Vagina (tissue), 2 donors: ENCODE results near the gene FAAP24. TPM values are rescaled to one million over a fixed set of nuclear protein-coding genes. Genes with fewer than 3 reads are reported as not detected.
"Not testable (repeated sequence)": the region's sequence is repeated elsewhere in the genome, so short reads cannot be mapped to it uniquely, and the experiment has no call there.

Source experiments
- DNase-seq, 2 donors: peaks; one replicate each; pipeline ENCODE4 v3.0.0-alpha.2; 2017; ENCODE audit errors: extremely low spot score in 2 of 2
- H3K27ac ChIP-seq: fragments of 200-600 bp; sonication (generic); one replicate; pipeline ENCODE4 v1.5.1; 2019
- H3K27me3 ChIP-seq: fragments of 200-600 bp; sonication (generic); one replicate; pipeline ENCODE4 v1.5.1; 2019
- H3K36me3 ChIP-seq, 2 donors: fragments of 200-600 bp; sonication (generic); one replicate each; pipeline ENCODE4 v1.5.1; 2017 to 2019
- H3K4me1 ChIP-seq: fragments of 200-600 bp; sonication (generic); one replicate; pipeline ENCODE4 v1.5.1; 2019
- H3K4me3 ChIP-seq, 2 donors: fragments of 200-600 bp; sonication (generic); 1 replicate in 1 of 2; 2 replicates in 1 of 2; pipeline ENCODE4 v1.5.1; 2016 to 2019
- H3K9me3 ChIP-seq: fragments of 200-600 bp; sonication (generic); one replicate; pipeline ENCODE4 v1.5.1; 2019
- POLR2A ChIP-seq, 2 donors: fragments of 450-650 bp; IDR thresholded peaks; one replicate each; pipeline ENCODE4 v1.6.1; 2017; ENCODE audit warnings: antibody characterized with exemption in 2 of 2, mild to moderate bottlenecking in 2 of 2, moderate library complexity in 2 of 2
- POLR2AphosphoS5 ChIP-seq, 2 donors: sonication (generic); formaldehyde crosslinking; IDR thresholded peaks; one replicate each; pipeline ENCODE4 v1.9.0; 2017; ENCODE audit warnings: antibody characterized with exemption in 2 of 2, mild to moderate bottlenecking in 2 of 2, low read depth in 1 of 2; ENCODE audit not compliant: insufficient read depth in 1 of 2
- intact Hi-C: fragments of 100-400 bp; cut with DNase I; formaldehyde crosslinking; loops from one replicate; pipeline ENCODE4 v1.15.1; 2023
- total RNA-seq: library from RNA; depleted of rRNA; stranded (reverse); fragments of >200 nt; gene quantifications from one replicate; pipeline ENCODE4 v1.2.3, GENCODE V29; 2016
- TF ChIP-seq, protein P1 (sequence below), 3 experiments: fragments of 450-650 bp in 2 of 3; fragments of 200-600 bp in 1 of 3; sonication (generic) in 1 of 3; IDR thresholded peaks; one replicate each; pipeline ENCODE4 v1.5.1; 2017 to 2019; ENCODE audit warnings: antibody characterized with exemption in 3 of 3, mild to moderate bottlenecking in 2 of 3, moderate library complexity in 2 of 3

Gene FAAP24
- total RNA-seq, 1 donor from 2014 or later: 0.98 TPM

DNA sequence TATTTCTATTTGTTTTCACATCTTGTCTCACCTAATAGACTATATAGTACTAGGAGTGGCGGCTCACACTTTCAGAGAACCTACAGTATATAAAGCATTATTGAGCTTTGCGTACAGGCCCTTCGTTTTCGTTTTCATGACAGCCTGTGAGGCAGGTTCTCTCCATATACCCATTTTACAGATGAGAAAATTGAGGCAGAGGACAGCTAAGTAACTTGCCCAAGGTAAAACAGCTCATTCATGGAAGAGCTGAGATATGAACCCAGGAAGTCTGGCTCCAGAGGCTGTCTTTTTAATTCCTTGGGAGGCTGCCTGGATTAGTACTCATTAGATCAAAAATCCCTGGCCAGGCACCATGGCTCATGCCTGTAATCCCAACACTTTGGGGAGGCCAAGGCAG lies 28.9 kb downstream of the FAAP24 start:
- H3K36me3 ChIP-seq: no peaks in the 10 kb centered on the region
- intact Hi-C loops: no loop called here
- no peaks in the 10 kb centered on the region for H3K9me3 ChIP-seq
- TF ChIP-seq POLR2AphosphoS5 (IDR thresholded peaks at IDR 0.05; ENCODE audit: insufficient read depth in 1 of 2, low read depth in 1 of 2) (no peak), POLR2A (IDR thresholded peaks at IDR 0.05) (no peak)
- TF ChIP-seq, protein P1, sequence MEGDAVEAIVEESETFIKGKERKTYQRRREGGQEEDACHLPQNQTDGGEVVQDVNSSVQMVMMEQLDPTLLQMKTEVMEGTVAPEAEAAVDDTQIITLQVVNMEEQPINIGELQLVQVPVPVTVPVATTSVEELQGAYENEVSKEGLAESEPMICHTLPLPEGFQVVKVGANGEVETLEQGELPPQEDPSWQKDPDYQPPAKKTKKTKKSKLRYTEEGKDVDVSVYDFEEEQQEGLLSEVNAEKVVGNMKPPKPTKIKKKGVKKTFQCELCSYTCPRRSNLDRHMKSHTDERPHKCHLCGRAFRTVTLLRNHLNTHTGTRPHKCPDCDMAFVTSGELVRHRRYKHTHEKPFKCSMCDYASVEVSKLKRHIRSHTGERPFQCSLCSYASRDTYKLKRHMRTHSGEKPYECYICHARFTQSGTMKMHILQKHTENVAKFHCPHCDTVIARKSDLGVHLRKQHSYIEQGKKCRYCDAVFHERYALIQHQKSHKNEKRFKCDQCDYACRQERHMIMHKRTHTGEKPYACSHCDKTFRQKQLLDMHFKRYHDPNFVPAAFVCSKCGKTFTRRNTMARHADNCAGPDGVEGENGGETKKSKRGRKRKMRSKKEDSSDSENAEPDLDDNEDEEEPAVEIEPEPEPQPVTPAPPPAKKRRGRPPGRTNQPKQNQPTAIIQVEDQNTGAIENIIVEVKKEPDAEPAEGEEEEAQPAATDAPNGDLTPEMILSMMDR (IDR thresholded peaks at IDR 0.05): no peak
- no peaks in the 10 kb centered on the region for H3K4me1 ChIP-seq
- H3K27ac ChIP-seq: no peak overlapping the region
- H3K4me3 ChIP-seq: no peak overlapping the region
- DNase-seq: no peak
- no peaks in the 10 kb centered on the region for H3K27me3 ChIP-seq

DNA sequence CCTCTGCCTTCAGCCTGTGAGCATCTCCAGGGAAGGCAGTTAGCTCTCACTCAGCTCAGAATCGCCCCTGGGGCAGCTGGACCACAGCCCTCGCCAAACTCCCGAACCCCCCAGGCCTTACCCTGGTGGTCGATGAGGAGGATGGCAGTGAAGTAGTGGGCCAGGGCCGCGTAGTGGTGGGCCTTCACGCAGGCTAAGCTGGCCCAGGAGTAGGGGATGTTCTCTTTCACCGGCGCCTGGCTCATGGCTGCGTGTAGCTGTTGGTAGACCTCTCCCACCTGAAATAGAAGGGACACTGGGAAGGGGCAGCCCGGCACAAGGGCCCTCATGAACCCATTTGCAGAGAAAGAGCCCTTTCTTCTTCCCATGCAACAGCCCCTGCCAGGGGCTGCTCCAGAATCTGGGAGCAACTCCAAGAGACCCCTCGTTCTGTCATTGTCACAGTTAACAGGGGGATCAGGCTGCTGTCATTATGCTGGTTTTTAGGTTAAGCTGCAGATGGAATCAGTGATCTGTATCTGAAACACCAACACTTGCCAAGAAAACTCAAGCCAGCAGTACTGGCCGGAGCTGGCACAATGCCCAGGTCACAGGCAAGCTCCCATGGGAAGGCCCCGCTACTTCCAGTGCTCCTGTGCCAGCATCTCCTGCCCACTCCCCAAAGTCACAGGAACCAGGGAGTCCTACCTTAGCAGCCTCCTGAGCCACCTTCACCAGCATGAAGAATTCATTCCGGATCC lies 30.3 kb downstream of the FAAP24 start:
- intact Hi-C loops, DNase-seq, H3K4me1 ChIP-seq, H3K27ac ChIP-seq, H3K27me3 ChIP-seq, H3K4me3 ChIP-seq, H3K9me3 ChIP-seq, H3K36me3 ChIP-seq: not testable (repeated sequence)

DNA sequence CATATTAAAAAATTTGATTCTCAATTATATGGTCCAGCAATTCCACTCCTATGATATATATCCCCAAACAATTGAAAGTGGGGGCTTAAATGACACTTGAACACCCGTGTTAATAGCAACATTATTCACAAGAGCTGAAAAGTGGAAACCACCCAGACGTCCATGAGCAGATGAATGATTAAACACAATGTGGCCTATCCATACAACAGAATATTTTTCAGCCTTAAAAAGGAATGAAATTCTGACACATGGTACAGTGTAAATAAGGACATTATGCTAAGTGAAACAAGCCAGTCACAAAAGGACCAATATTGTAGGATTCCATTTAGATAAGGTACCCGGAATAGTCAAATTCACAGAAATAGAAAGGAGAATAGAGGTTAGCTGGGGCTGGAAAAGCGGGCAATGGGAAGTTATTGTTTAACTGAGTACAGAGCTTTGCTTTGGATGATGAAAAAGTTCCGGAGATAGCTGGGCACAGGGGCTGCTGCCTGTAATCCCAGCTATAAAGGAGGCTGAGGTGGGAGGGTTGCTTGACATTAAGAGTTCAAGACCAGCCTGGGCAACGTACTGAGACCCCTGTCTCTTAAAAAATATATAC lies 31.5 kb downstream of the FAAP24 start:
- H3K27me3 ChIP-seq, H3K27ac ChIP-seq, H3K36me3 ChIP-seq, intact Hi-C loops, DNase-seq, H3K4me3 ChIP-seq, H3K4me1 ChIP-seq, H3K9me3 ChIP-seq: not testable (repeated sequence)

DNA sequence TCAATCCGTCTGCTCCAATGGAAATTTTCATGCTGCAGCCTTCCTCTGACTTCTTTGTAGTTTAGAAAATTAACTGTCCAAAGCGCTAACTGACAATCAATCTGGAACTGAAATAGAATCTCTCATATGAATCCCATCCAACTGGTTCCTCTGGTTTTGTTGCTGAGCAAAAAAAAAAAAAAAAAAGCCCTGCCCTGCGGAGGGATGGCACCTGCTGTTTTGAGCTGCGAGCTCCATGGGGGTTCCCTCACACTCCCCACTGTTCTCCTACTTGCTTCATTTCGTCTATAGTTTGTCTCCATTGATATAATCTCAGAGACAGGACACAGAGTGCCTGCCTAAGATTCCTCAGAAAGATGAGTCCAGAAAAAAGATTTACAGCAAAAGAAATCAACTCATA lies 33.4 kb downstream of the FAAP24 start:
- no peak for DNase-seq
- TF ChIP-seq POLR2A (IDR thresholded peaks at IDR 0.05): no peak
- TF ChIP-seq, protein P1 (IDR thresholded peaks at IDR 0.05): no peak
- H3K9me3 ChIP-seq: no peaks in the 10 kb centered on the region
- no peak overlapping the region for H3K4me3 ChIP-seq
- intact Hi-C loops: no loop called here
- H3K36me3 ChIP-seq: no peaks in the 10 kb centered on the region
- H3K4me1 ChIP-seq: no peaks in the 10 kb centered on the region
- H3K27ac ChIP-seq: no peak overlapping the region
- H3K27me3 ChIP-seq: no peaks in the 10 kb centered on the region

DNA sequence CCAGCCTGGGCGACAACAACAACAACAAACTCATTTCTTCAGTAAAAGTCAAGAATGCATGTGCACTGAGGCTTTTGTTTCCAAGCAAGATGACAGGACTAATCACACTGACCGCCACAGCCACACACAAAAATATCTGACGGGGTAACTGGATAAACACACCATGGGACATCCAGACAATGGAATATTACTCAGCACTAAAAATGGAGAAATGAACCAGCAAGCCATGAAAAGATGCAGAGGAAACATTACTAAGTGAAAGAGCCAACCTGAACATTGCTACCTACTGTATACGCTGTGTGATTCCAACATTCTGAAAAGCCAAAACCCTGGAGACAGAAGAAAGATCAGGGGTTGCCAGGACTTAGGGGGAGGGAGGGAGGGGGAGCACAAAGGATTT lies 36.7 kb downstream of the FAAP24 start:
- Histone ChIP-seq H3K36me3 (no peaks in the 10 kb centered on the region), H3K27me3 (no peaks in the 10 kb centered on the region), H3K27ac (no peak overlapping the region), H3K4me3 (no peak overlapping the region), H3K9me3 (no peaks in the 10 kb centered on the region), H3K4me1 (no peaks in the 10 kb centered on the region)
- intact Hi-C loops: no loop called here
- no peak for TF ChIP-seq POLR2AphosphoS5 (IDR thresholded peaks at IDR 0.05; ENCODE audit: insufficient read depth in 1 of 2, low read depth in 1 of 2)
- no peak for TF ChIP-seq POLR2A (IDR thresholded peaks at IDR 0.05)
- TF ChIP-seq, protein P1 (IDR thresholded peaks at IDR 0.05): no peak
- DNase-seq: no peak

DNA sequence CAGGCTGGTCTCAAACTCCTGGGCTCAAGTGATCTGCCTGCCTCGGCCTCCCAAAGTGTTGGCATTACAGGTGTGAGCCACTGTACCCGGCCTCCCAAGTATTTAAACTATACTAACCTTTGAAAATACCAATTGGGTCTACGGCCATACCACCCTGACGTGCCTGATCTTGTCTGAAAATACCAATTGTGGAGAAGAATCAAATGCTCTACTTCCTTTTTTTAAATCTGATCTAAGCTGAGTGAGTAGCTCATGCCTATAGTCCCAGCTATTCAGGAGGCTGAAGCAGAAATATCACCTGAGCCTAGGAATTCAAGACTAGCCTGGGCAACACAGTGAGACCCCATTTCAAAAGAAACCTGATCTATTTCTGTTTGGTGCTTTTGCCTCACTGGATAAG lies 38.8 kb downstream of the FAAP24 start:
- H3K4me3 ChIP-seq, intact Hi-C loops, H3K9me3 ChIP-seq, H3K36me3 ChIP-seq, H3K4me1 ChIP-seq, DNase-seq, H3K27ac ChIP-seq, H3K27me3 ChIP-seq: not testable (repeated sequence)
